ENCODE results near the gene UCK1. TPM values are rescaled to one million over a fixed set of nuclear protein-coding genes. Genes with fewer than 3 reads are reported as not detected.

Gene UCK1
- total RNA-seq, 1 donor from 2014 or later: 21.9 TPM

GRCh38 chr9:131521822-131522221 is 9.2 kb downstream of the UCK1 start:
- Mint-ChIP-seq H3K36me3 (peaks cover 35% of the 10 kb centered on the region), H3K27ac (no peak overlapping the region), H3K4me1 (no peaks in the 10 kb centered on the region), H3K4me3 (no peak overlapping the region), H3K9me3 (no peaks in the 10 kb centered on the region), H3K27me3 (ENCODE audit: low read depth) (no peaks in the 10 kb centered on the region)
- no peak for TF ChIP-seq CTCF (IDR thresholded peaks at IDR 0.05; ENCODE audit: unreplicated experiment)
- DNase-seq (ENCODE audit: low spot score in 2 of 2, unreplicated experiment in 2 of 2): no peak

DNA sequence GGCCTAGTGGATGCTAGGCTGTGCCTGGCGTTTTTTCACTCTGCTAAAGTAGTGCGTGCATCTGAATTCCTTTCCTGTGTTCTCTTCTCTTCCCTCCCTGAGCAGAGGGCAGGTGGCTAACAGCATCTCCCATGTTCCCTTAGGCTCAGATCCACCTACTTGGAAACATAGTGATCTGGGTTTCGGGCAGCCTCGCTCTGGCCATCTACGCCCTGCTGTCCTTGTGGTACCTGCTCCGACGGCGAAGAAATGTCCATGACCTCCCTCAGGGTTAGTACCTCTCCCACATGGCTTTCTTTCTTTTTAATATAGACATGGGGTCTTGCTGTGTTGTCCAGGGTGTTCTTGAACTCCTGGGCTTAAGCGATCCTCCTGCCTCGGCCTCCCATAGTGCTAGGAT is 9.9 kb downstream of the UCK1 start:
- H3K27me3 Mint-ChIP-seq (ENCODE audit: low read depth): no peaks in the 10 kb centered on the region
- peaks cover 30% of the 10 kb centered on the region for H3K36me3 Mint-ChIP-seq
- H3K27ac Mint-ChIP-seq: no peak overlapping the region
- H3K9me3 Mint-ChIP-seq: no peaks in the 10 kb centered on the region
- DNase-seq (ENCODE audit: low spot score in 2 of 2, unreplicated experiment in 2 of 2): no peak
- no peak overlapping the region for H3K4me3 Mint-ChIP-seq
- no peak for TF ChIP-seq CTCF (IDR thresholded peaks at IDR 0.05; ENCODE audit: unreplicated experiment)
- H3K4me1 Mint-ChIP-seq: no peaks in the 10 kb centered on the region

- DNase-seq (ENCODE audit: low spot score in 2 of 2, unreplicated experiment in 2 of 2): no peak
- Mint-ChIP-seq H3K9me3 (no peaks in the 10 kb centered on the region), H3K4me3 (no peak overlapping the region), H3K27ac (no peak overlapping the region), H3K36me3 (peaks cover 29% of the 10 kb centered on the region), H3K27me3 (ENCODE audit: low read depth) (no peaks in the 10 kb centered on the region), H3K4me1 (no peaks in the 10 kb centered on the region)
- no peak for TF ChIP-seq CTCF (IDR thresholded peaks at IDR 0.05; ENCODE audit: unreplicated experiment)
These were observed 10.6 kb downstream of the UCK1 start for GRCh38 chr9:131520503-131520902.

DNA sequence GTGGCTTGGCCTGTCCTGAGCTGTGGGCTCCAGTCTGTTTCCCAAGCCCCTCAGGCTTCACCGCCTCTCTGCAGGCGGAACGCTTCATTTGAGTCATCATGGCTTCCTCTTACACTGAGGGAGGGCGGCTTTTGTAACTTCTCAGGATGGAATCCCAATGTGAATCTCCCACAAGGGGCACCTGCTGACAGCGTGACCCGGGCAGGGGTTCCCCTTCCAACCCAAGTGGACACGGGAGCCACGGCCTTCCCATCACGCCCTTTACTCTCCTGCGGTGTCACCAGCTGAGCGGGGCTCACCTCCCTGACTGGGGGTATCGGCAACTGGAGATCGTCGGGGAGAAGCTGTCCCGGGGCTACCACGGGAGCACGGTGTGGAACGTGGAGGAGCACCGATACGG is 12.5 kb downstream of the UCK1 start:
- Mint-ChIP-seq H3K4me1 (no peaks in the 10 kb centered on the region), H3K36me3 (peaks cover 34% of the 10 kb centered on the region), H3K4me3 (no peak overlapping the region), H3K9me3 (no peaks in the 10 kb centered on the region), H3K27ac (no peak overlapping the region), H3K27me3 (ENCODE audit: low read depth) (no peaks in the 10 kb centered on the region)
- DNase-seq (ENCODE audit: low spot score in 2 of 2, unreplicated experiment in 2 of 2): no peak
- no peak for TF ChIP-seq CTCF (IDR thresholded peaks at IDR 0.05; ENCODE audit: unreplicated experiment)

- no peak for TF ChIP-seq CTCF (IDR thresholded peaks at IDR 0.05; ENCODE audit: unreplicated experiment)
- Mint-ChIP-seq H3K4me1 (no peaks in the 10 kb centered on the region), H3K9me3 (no peaks in the 10 kb centered on the region), H3K27me3 (ENCODE audit: low read depth) (no peaks in the 10 kb centered on the region), H3K27ac (no peak overlapping the region), H3K4me3 (no peak overlapping the region), H3K36me3 (peaks cover 37% of the 10 kb centered on the region)
- no peak for DNase-seq (ENCODE audit: low spot score in 2 of 2, unreplicated experiment in 2 of 2)
These were observed 13.3 kb downstream of the UCK1 start for GRCh38 chr9:131517761-131518190.

DNA sequence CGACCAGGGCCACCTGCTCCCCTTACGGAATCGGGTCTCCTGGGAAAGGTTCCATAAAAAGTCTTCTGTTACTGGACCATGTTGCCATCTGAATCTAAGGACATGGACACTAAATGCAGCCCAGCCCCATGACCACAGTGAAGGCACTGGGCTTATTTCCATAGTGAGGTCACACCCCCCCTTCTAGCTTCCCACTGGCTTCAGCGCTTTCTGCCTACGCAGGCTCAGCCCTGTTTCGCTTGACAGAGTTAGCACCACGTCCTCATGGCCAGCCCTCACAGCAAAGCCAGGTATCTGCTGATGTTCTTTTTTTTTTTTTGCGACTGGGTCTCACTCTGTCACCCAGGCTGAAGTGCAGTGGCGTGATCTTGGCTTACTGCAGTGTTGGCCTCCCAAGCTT is 14.1 kb downstream of the UCK1 start:
- Mint-ChIP-seq H3K9me3 (no peaks in the 10 kb centered on the region), H3K36me3 (peaks cover 37% of the 10 kb centered on the region), H3K4me3 (no peak overlapping the region), H3K27ac (no peak overlapping the region), H3K4me1 (no peaks in the 10 kb centered on the region), H3K27me3 (ENCODE audit: low read depth) (no peaks in the 10 kb centered on the region)
- no peak for DNase-seq (ENCODE audit: low spot score in 2 of 2, unreplicated experiment in 2 of 2)
- TF ChIP-seq CTCF (IDR thresholded peaks at IDR 0.05; ENCODE audit: unreplicated experiment): no peak

Measured in mesothelial cell of epicardium (in vitro differentiated cells).